Natural killer cell (primary cell): ENCODE measurements around the gene NEDD4L. TPM values are rescaled to one million over a fixed set of nuclear protein-coding genes. Genes with fewer than 3 reads are reported as not detected.

Experiments used
- ATAC-seq, 3 donors: fragments of 150-1000 bp in 2 of 3; fragments of 200-7000 bp in 1 of 3; cut with Tn5 transposase; 1 replicate in 1 of 3; 2 replicates in 2 of 3; pipeline ENCODE4 v1.10.0; 2021; ENCODE audit warnings: mild to moderate bottlenecking in 2 of 3, moderate library complexity in 2 of 3
- DNase-seq, 2 donors: peaks; one replicate each; pipeline versions ENCODE4 v3.0.0 to v3.0.0-alpha.2; 2013 to 2021; ENCODE audit warnings: mixed read lengths in 1 of 2
- H3K27ac ChIP-seq: one replicate; pipeline ENCODE4 v1.5.1; 2013; ENCODE audit warnings: mild to moderate bottlenecking, low read length
- H3K27me3 ChIP-seq: one replicate; pipeline ENCODE4 v1.6.1; 2013; ENCODE audit warnings: low read length; ENCODE audit not compliant: control insufficient read depth, insufficient read depth
- H3K36me3 ChIP-seq: one replicate; pipeline ENCODE4 v1.6.1; 2013; ENCODE audit warnings: low read length; ENCODE audit not compliant: control insufficient read depth, insufficient read depth
- H3K4me1 ChIP-seq: one replicate; pipeline ENCODE4 v1.6.1; 2013; ENCODE audit warnings: low read length; ENCODE audit not compliant: control insufficient read depth, insufficient read depth
- H3K4me3 ChIP-seq: one replicate; pipeline ENCODE4 v1.5.1; 2013; ENCODE audit warnings: low read length
- H3K9me3 ChIP-seq: one replicate; pipeline ENCODE4 v1.6.1; 2013; ENCODE audit warnings: low read length; ENCODE audit not compliant: control insufficient read depth, insufficient read depth
- H3K27ac Mint-ChIP-seq, 2 donors: one replicate each; pipeline ENCODE4 v1.8.0; 2022; ENCODE audit warnings: mild to moderate bottlenecking in 2 of 2, mixed read lengths in 2 of 2, moderate library complexity in 1 of 2
- H3K27me3 Mint-ChIP-seq, 2 donors: one replicate each; pipeline ENCODE4 v1.8.0; 2022; ENCODE audit warnings: low read depth in 2 of 2, mixed read lengths in 2 of 2
- H3K36me3 Mint-ChIP-seq: one replicate; pipeline ENCODE4 v1.8.0; 2022; ENCODE audit warnings: mixed read lengths
- H3K4me1 Mint-ChIP-seq, 2 donors: one replicate each; pipeline ENCODE4 v1.8.0; 2022; ENCODE audit warnings: mixed read lengths in 2 of 2
- H3K4me3 Mint-ChIP-seq: one replicate; pipeline ENCODE4 v1.8.0; 2022; ENCODE audit warnings: mild to moderate bottlenecking, moderate library complexity, mixed read lengths
- H3K9me3 Mint-ChIP-seq, 2 donors: one replicate each; pipeline ENCODE4 v1.8.0; 2022; ENCODE audit warnings: mixed read lengths in 2 of 2
- WGBS: methylation state at CpG from one replicate; pipeline ENCODE4 v1.1.7; 2013; ENCODE audit warnings: missing lambda C conversion rate; ENCODE audit not compliant: insufficient coverage; 5-methylcytosine and 5-hydroxymethylcytosine counted together
- intact Hi-C: fragments of 100-400 bp; cut with micrococcal nuclease; formaldehyde crosslinking; loops from one replicate; pipeline ENCODE4 v1.14.2; 2022
- total RNA-seq, 4 donors: library from RNA; stranded (reverse); fragments of 120-200 nt in 1 of 4; gene quantifications; one replicate each; pipeline versions ENCODE4 v1.2.3 to v1.2.4, GENCODE V29; 2013 to 2022
- TF ChIP-seq, protein P1 (sequence below): fragments of 200-600 bp; IDR thresholded peaks from one replicate; pipeline ENCODE4 v1.8.0; 2022; ENCODE audit warnings: antibody characterized with exemption

The NEDD4L gene
- total RNA-seq, 3 donors from 2014 or later (not counting 1 experiment from before 2014, with no cell fraction given) = 3.4 to 15.3 (median 14.3) TPM

DNA sequence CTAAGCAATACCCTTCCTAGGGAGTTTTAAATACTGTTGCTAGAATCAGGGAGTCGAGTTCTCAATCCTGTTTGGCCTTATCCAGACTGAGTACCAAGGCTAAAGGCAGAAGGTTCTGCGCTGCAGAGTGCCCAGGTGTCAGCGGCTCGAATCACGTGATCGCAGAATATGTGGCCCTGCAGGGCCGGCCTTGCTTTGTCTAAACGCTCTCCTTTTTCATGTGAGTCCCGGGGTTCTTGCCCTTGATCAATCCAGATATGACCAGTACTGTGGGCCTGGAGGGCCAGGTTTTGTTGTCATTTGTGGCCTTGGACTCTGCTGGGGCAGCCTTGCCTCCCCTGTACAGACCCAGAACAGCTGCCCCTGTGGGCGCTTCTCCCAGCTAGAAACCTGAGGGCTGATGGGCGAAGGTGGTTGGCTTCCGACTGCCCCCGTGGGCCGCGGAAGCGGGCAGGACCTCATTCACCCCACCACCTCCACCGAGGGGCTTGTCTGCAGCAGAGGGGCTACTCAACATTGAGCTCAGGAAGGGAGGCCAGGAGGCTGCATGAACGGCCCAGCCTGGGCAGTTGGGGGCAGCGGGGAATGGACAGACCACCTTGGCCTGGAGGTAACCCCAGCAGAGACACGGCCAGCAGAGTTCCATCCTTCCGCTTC lies 359.9 kb downstream of the NEDD4L start:
- no peak for ATAC-seq
- no peaks in the 10 kb centered on the region for H3K4me1 ChIP-seq
- H3K9me3 Mint-ChIP-seq = no peaks in the 10 kb centered on the region
- TF ChIP-seq, protein P1, sequence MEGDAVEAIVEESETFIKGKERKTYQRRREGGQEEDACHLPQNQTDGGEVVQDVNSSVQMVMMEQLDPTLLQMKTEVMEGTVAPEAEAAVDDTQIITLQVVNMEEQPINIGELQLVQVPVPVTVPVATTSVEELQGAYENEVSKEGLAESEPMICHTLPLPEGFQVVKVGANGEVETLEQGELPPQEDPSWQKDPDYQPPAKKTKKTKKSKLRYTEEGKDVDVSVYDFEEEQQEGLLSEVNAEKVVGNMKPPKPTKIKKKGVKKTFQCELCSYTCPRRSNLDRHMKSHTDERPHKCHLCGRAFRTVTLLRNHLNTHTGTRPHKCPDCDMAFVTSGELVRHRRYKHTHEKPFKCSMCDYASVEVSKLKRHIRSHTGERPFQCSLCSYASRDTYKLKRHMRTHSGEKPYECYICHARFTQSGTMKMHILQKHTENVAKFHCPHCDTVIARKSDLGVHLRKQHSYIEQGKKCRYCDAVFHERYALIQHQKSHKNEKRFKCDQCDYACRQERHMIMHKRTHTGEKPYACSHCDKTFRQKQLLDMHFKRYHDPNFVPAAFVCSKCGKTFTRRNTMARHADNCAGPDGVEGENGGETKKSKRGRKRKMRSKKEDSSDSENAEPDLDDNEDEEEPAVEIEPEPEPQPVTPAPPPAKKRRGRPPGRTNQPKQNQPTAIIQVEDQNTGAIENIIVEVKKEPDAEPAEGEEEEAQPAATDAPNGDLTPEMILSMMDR = no peak
- no peaks in the 10 kb centered on the region for H3K36me3 Mint-ChIP-seq
- no peak for DNase-seq
- H3K4me3 ChIP-seq = no peak overlapping the region
- H3K27ac ChIP-seq = no peak overlapping the region
- intact Hi-C loops = no loop called here
- H3K27me3 Mint-ChIP-seq = no peaks in the 10 kb centered on the region
- H3K4me3 Mint-ChIP-seq = no peak overlapping the region
- WGBS = 94% methylated on average over 21 of the region's 21 CpGs
- no peak overlapping the region for H3K27ac Mint-ChIP-seq
- no peaks in the 10 kb centered on the region for H3K36me3 ChIP-seq
- H3K4me1 Mint-ChIP-seq = no peaks in the 10 kb centered on the region
- no peaks in the 10 kb centered on the region for H3K27me3 ChIP-seq
- no peaks in the 10 kb centered on the region for H3K9me3 ChIP-seq

DNA sequence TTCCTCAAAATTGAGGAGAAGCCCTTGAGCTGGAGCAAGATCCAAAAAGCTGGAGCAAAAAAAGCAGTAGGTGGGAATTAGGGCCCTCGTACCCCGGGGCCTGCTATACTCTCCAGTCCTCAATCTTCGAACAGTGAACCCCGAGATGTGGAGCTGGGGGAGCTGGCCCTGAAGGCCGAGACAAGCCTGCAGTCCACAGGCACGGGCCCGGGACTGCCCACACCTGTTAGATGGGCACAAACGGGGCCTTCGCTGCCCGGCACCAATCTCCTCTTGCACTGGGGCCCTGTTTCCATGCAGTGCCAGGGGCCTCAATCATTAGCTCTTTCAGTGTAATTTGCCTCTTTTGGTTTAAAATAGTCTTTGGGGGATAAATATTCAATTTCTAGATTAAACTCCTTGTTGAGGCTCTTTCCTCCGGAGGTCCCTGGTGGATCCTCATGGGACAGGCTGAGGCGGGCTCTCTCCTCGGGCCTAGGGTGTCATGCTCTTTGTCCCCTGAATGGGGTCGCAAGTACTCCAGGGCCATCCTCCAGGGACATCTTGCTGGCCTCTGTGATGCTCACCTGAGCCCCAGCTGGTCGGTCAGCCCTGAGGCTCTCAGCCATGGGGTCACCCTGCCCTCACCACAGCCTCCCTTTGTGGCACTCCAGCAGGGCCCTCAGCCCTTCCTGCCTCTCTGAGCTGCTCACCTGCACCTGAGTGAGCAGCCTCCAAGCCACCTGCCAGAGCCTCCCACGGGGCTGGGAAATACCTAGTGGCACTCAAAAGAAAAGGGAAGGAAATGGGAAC lies 361.3 kb downstream of the NEDD4L start:
- H3K27ac Mint-ChIP-seq = no peak overlapping the region
- WGBS = 81% methylated on average over 16 of the region's 16 CpGs
- no peaks in the 10 kb centered on the region for H3K9me3 ChIP-seq
- no peaks in the 10 kb centered on the region for H3K9me3 Mint-ChIP-seq
- H3K4me3 ChIP-seq = no peak overlapping the region
- H3K4me1 Mint-ChIP-seq = no peaks in the 10 kb centered on the region
- TF ChIP-seq, protein P1 = no peak
- no peaks in the 10 kb centered on the region for H3K27me3 Mint-ChIP-seq
- DNase-seq (no peak), ATAC-seq (no peak)
- H3K36me3 ChIP-seq = no peaks in the 10 kb centered on the region
- H3K4me3 Mint-ChIP-seq = no peak overlapping the region
- intact Hi-C loops = no loop called here
- H3K27ac ChIP-seq = no peak overlapping the region
- no peaks in the 10 kb centered on the region for H3K36me3 Mint-ChIP-seq
- no peaks in the 10 kb centered on the region for H3K4me1 ChIP-seq
- H3K27me3 ChIP-seq = no peaks in the 10 kb centered on the region

DNA sequence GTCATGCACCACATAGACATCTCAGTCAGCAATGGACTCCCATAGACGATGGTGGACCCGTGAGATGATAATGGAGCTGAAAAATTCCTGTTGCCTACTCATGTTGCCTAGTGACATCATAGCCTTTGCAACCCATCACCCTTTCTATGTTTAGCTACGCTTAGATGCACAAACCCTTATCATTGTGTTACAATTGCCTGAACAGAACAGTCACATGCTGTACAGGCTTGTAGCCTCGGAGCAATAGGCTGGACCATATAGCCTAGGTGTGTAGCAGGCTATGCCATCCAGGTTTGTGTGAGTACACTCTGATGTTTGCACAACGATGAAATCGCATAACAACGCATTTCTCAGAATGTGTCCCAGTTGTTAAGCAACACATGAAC lies 363.2 kb downstream of the NEDD4L start:
- TF ChIP-seq, protein P1 = no peak
- H3K27me3 Mint-ChIP-seq = peaks cover 0 to 4% of the 10 kb centered on the region in 2 donors
- H3K27ac ChIP-seq = no peak overlapping the region
- no peak overlapping the region for H3K27ac Mint-ChIP-seq
- no peak overlapping the region for H3K4me3 Mint-ChIP-seq
- no peaks in the 10 kb centered on the region for H3K36me3 Mint-ChIP-seq
- DNase-seq (no peak), ATAC-seq (no peak)
- WGBS = 96% methylated on average over 7 of the region's 7 CpGs
- no peaks in the 10 kb centered on the region for H3K4me1 Mint-ChIP-seq
- intact Hi-C loops = no loop called here
- no peaks in the 10 kb centered on the region for H3K27me3 ChIP-seq
- no peaks in the 10 kb centered on the region for H3K36me3 ChIP-seq
- no peak overlapping the region for H3K4me3 ChIP-seq
- H3K9me3 Mint-ChIP-seq = no peaks in the 10 kb centered on the region
- H3K9me3 ChIP-seq = no peaks in the 10 kb centered on the region
- no peaks in the 10 kb centered on the region for H3K4me1 ChIP-seq
